Activated CD4-positive, CD25-positive, alpha-beta regulatory T cell treated with anti-CD3 and anti-CD28 coated beads, Interleukin-2, amount 50 U/mL, for 24 hours (primary cell): ENCODE data around the gene CNTN1.

ENCODE experiments used
- ATAC-seq, 2 donors: fragments of 150-1000 bp; cut with Tn5 transposase; one replicate each; pipeline ENCODE4 v1.10.0; 2021; ENCODE audit warnings: mild to moderate bottlenecking in 1 of 2, moderate library complexity in 1 of 2

The CNTN1 gene

GRCh38 chr12:40980427-40980961 is 288.3 kb downstream of the CNTN1 start:
- no peak for ATAC-seq

GRCh38 chr12:40986001-40986400 is 293.8 kb downstream of the CNTN1 start:
- ATAC-seq = no peak

- no peak for ATAC-seq
Measured at GRCh38 chr12:40988355-40988754, 296.1 kb downstream of the CNTN1 start.

GRCh38 chr12:40988824-40989223 is 296.6 kb downstream of the CNTN1 start:
- ATAC-seq = no peak

GRCh38 chr12:40989785-40990184 is 297.5 kb downstream of the CNTN1 start:
- ATAC-seq = no peak

- ATAC-seq = no peak
Measured at GRCh38 chr12:40992158-40992557, 299.9 kb downstream of the CNTN1 start.

GRCh38 chr12:40992674-40993073 is 300.4 kb downstream of the CNTN1 start:
- ATAC-seq = no peak

- no peak for ATAC-seq
Measured at GRCh38 chr12:40993158-40993557, 300.9 kb downstream of the CNTN1 start.

GRCh38 chr12:40996091-40996490 is 303.9 kb downstream of the CNTN1 start:
- ATAC-seq = no peak

- no peak for ATAC-seq
Measured at GRCh38 chr12:40999210-40999609, 307.0 kb downstream of the CNTN1 start.

GRCh38 chr12:41008472-41008871 is 316.2 kb downstream of the CNTN1 start:
- ATAC-seq = no peak

GRCh38 chr12:41011939-41012338 is 319.7 kb downstream of the CNTN1 start:
- no peak for ATAC-seq

GRCh38 chr12:41013881-41014642 is 321.8 kb downstream of the CNTN1 start:
- no peak for ATAC-seq

GRCh38 chr12:41014643-41015020 is 322.4 kb downstream of the CNTN1 start:
- ATAC-seq = no peak

- ATAC-seq = no peak
Measured at GRCh38 chr12:41018010-41018409, 325.8 kb downstream of the CNTN1 start.

GRCh38 chr12:41019461-41019860 is 327.2 kb downstream of the CNTN1 start:
- ATAC-seq = no peak

- no peak for ATAC-seq
Measured at GRCh38 chr12:41023836-41024235, 331.6 kb downstream of the CNTN1 start.

- no peak for ATAC-seq
Measured at GRCh38 chr12:41026151-41026550, 333.9 kb downstream of the CNTN1 start.

GRCh38 chr12:41032386-41032785 is 340.1 kb downstream of the CNTN1 start:
- no peak for ATAC-seq

GRCh38 chr12:41034686-41035085 is 342.4 kb downstream of the CNTN1 start:
- no peak for ATAC-seq

GRCh38 chr12:41039461-41039860 is 347.2 kb downstream of the CNTN1 start:
- ATAC-seq = no peak

- no peak for ATAC-seq
Measured at GRCh38 chr12:41045509-41045908, 353.3 kb downstream of the CNTN1 start.

GRCh38 chr12:41049033-41049432 is 356.8 kb downstream of the CNTN1 start:
- ATAC-seq = no peak

- ATAC-seq = no peak
Measured at GRCh38 chr12:41051954-41052353, 359.7 kb downstream of the CNTN1 start.

GRCh38 chr12:41052441-41052840 is 360.2 kb downstream of the CNTN1 start:
- ATAC-seq = no peak
